AG04449 (cell line): ENCODE measurements around the gene TPSD1.

Experiments
- CTCF ChIA-PET: fragments of 350-600 bp; formaldehyde crosslinking; extraction: SDS; loops from one replicate; lab custom pipeline; 2021; ENCODE audit warnings: antibody characterized with exemption; lab: Yijun Ruan, JAX
- POLR2A ChIA-PET: fragments of 400-600, 350-600 bp; formaldehyde crosslinking; extraction: SDS; loops from one replicate; lab custom pipeline; 2020; ENCODE audit warnings: antibody characterized with exemption, inconsistent platforms; lab: Yijun Ruan, JAX
- DNase-seq: peaks from one replicate; pipeline ENCODE4 v3.0.0-alpha.2; 2010; ENCODE audit warnings: low read depth, low spot score
- H3K4me3 ChIP-seq: 2 replicates; pipeline ENCODE4 v1.5.1; 2011; ENCODE audit warnings: low read depth, mild to moderate bottlenecking, control low read depth, low read length
- TF ChIP-seq, protein P1 (sequence below): IDR thresholded peaks from one replicate; pipeline ENCODE4 v1.5.1; 2011; ENCODE audit warnings: mild to moderate bottlenecking, moderate library complexity, low read length, control low read depth, inconsistent platforms; ENCODE audit not compliant: insufficient read depth; ENCODE audit errors: missing control alignments

TPSD1 gene

DNA sequence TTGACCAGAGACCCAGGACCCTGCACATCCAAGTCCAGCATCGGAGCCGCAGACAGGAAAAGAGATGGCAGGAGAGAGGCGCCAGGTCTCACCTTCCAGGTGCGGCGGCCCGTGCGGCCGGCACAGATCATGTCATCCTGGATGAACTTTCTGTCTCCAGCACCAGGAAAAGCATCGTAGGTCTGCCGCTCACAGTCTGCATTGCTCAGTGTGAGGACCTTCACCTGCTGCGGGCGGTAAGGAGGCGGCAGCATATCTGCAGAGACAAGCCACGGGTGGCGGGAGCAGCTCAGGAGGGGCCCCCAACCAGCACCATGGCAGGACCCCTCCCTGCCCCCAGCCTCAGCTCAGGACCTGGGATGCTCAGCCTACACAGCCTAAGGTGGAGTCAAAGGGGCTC, 17.9 kb downstream of the TPSD1 start:
- TF ChIP-seq, protein P1, sequence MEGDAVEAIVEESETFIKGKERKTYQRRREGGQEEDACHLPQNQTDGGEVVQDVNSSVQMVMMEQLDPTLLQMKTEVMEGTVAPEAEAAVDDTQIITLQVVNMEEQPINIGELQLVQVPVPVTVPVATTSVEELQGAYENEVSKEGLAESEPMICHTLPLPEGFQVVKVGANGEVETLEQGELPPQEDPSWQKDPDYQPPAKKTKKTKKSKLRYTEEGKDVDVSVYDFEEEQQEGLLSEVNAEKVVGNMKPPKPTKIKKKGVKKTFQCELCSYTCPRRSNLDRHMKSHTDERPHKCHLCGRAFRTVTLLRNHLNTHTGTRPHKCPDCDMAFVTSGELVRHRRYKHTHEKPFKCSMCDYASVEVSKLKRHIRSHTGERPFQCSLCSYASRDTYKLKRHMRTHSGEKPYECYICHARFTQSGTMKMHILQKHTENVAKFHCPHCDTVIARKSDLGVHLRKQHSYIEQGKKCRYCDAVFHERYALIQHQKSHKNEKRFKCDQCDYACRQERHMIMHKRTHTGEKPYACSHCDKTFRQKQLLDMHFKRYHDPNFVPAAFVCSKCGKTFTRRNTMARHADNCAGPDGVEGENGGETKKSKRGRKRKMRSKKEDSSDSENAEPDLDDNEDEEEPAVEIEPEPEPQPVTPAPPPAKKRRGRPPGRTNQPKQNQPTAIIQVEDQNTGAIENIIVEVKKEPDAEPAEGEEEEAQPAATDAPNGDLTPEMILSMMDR = no peak
- H3K4me3 ChIP-seq = no peak overlapping the region
- POLR2A ChIA-PET = no interaction called here
- CTCF ChIA-PET = no interaction called here
- no peak for DNase-seq

DNA sequence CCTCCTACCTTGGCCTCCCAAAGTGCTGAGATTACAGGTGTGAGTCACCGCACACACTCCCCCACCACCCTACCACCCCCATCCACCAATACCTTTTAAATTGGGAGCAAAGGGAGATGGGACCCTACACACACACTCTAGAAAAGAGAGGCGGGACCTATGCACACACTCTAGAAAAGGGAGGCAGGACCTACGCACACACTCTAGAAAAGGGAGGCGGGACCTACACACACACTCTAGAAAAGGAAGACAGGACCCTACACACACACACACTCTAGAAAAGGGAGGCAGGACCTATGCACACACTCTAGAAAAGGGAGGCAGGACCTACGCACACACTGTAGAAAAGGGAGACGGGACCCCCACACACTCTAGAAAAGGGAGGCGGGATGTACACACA, 18.9 kb downstream of the TPSD1 start:
- no peak for DNase-seq
- TF ChIP-seq, protein P1 = no peak
- no peak overlapping the region for H3K4me3 ChIP-seq
- CTCF ChIA-PET = no interaction called here
- POLR2A ChIA-PET = no interaction called here

DNA sequence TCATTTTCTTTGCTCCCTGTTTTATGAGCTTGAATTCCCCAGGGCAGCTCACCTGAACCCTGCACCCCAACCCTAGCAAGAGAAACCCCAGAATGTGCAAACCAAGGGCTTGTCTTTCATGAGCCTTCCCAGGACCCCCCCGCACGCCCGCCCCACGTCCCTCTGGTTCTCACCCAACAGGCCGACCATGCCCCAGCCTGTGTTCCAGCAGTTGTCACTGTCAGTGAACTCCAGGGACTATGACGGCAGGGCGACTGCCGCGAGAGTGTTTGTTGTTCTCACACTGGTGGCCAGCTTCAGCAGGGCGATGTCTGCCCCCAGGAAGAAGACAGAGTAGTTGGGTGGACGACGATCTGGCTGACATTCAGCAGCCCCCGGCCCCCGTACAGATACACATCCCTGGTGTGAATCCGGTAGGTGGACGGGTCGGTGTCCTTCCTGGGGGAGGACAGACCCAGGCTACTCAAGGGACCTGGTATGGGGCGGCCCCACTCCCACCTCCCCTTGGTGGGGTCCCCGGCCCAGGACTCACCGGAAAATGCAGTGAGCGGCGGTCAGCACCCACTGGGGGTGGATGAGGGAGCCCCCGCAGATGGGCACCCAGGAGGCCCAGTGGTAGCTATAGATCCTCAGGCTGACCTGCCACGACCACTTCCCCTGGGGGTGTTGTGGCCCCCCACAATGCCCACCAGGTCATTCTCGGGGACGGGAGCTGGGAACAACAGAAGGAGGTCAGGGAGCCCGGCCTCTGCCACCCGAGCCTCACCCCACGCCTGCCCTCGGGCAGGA, 20.1 kb downstream of the TPSD1 start:
- TF ChIP-seq, protein P1 = no peak
- DNase-seq = no peak
- CTCF ChIA-PET = no interaction called here
- POLR2A ChIA-PET = no interaction called here
- no peak overlapping the region for H3K4me3 ChIP-seq

DNA sequence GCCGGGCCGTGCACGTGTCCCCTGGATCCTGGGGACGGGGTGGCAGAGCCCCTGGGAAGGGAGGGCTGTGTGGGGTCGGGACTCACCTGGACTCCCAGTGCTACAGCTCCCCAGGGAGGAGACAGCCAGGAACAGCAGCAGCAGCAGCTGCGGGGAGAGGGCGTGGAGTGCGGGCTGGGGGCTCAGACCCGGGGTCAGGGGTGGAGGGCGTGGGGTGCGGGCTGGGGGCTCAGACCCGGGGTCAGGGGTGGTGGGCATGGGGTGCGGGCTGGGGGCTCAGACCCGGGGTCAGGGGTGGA, 20.7 kb downstream of the TPSD1 start:
- ChIA-PET POLR2A (no interaction called here), CTCF (no interaction called here)
- no peak overlapping the region for H3K4me3 ChIP-seq
- DNase-seq = no peak
- TF ChIP-seq, protein P1 = no peak

DNA sequence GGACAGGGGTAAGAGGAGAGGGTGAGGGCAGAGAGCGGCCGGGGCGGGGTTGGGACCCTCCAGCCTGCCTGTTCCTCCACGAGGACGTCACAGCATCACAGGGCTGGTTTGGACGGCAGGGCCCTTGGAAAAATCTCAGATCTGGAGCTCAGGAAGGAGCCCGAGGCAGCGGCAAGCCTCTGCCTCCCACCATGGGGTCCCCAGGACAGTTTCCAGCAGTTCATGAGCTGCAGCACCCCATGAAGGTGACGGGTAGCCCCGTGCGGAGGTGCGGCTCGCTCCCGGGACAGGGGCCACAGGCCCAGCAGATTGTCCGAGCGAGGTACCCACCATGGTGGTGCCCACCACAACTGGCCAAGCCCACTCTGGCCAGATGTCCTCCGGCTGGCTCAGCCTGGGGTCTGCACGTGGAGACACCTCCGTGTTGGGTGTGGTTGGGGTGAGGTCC, 21.3 kb downstream of the TPSD1 start:
- POLR2A ChIA-PET = no interaction called here
- DNase-seq = no peak
- CTCF ChIA-PET = no interaction called here
- H3K4me3 ChIP-seq = no peak overlapping the region
- TF ChIP-seq, protein P1 = no peak

DNA sequence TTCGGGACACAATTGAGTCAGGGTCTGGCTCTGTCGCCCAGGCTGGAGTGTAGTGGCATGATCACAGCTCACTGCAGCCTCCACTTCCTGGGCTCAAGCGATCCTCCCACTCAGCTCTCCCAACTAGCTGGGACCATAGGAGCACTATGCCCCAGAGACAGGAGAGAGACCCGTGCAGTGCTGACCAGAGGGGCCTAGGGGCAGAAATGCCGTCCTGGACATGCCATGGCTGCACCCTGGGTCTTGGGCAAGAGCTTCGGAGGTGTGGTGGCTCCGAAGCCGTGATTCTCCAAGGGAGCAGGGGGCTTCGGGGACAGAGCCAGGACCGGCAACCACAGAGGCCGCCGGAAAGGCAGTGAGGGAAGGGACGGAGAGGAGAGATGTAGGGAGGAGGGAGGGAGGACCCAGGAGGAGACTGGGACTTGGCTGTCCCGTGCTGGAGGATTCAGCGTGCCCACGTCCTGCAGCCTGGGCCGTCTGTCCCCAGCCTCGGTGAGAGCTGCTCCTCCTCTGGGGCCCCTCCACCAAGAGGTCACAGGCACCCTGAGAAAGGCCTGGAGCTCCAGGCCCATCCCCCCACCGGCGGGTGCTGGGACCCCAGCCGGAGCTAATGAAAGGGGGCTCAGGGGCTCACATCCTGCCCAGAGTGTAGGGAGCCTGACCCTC, 21.9 kb downstream of the TPSD1 start:
- ChIA-PET CTCF (no interaction called here), POLR2A (interaction anchor here (0.6 kb wide), 1 partner anchor 197 kb away, joined by 3 read pairs; no protein-coding TSS in a partner anchor)
- no peak overlapping the region for H3K4me3 ChIP-seq
- TF ChIP-seq, protein P1 = no peak
- DNase-seq = no peak
